ENCODE data around the gene PLA2G2C.
A peak's percentile ranks its signal among the peaks of the same experiment; 100 is the strongest.
"Not testable (repeated sequence)": the region's sequence is repeated elsewhere in the genome, so short reads cannot be mapped to it uniquely, and the experiment has no call there.

Gene PLA2G2C

DNA sequence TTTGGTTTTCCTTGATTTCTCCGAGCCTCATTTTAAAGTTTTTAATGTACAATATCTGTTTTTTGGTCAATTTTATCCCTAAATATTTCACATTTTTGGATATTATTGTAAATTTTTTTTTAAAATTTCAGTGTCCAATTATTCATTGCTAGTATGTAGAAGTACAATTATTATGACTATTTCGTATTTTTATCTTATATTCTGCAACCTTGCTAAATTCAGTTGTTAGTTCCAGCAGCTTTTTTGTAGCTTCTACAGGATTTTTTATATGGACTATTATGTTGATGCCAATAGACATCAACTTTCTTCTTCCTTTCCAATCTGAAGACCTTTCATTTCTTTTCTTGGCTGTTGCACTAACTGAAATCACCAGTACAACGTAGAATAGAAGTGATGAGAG, 51.3 kb downstream of the PLA2G2C start:
- DNase-seq (ENCODE audit: low read depth, low spot score): no peak

DNA sequence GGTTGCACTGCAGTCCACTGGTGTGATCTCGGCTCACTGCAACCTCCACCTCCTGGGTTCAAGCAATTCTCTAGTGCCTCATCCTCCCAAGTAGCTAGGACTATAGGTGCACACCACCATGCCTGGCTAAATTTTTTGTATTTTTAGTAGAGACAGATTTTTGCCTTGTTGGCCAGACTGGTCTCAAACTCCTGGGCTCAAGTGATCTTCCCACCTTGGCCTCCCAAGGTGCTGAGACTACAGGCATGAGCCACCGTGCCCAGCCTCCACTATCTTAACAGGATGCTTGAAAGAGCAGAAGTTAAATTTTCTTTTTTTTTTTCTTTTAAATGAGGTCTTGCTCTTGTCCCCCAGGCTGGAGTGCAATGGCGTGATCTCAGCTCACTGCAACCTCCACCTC, 55.8 kb downstream of the PLA2G2C start:
- not testable (repeated sequence) for DNase-seq (ENCODE audit: low read depth, low spot score)

DNA sequence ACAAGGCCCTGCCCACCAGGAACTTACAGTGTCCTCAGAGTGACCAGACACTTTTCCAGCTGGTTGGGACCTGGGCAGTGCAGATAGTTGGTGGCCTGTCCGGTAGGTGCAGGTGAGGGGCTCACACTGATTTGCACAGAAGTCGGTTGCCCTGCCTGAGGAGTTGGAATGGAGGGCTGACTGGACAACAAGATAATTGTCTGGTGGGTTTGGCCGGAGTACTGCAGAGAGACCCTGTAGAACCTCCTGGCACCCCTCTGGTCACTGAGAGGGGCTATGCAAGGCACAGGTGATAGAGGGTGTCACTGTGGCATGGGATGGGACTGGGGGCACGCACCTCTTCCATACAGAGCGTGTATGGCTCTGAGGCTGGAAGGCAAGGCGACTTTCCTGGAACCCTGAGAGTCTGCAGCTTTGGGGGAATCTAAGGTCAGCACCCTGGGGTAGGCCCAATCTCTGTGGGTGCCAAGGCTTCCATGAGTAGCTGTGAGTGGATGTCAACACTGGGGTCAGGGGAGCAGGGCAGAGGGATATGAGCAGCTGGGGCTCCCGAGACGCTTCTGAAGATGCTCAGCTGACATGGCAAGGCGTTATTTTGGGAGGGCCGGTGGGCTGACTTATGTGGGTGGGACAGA, 59.4 kb downstream of the PLA2G2C start:
- DNase-seq (ENCODE audit: low read depth, low spot score): no peak

DNA sequence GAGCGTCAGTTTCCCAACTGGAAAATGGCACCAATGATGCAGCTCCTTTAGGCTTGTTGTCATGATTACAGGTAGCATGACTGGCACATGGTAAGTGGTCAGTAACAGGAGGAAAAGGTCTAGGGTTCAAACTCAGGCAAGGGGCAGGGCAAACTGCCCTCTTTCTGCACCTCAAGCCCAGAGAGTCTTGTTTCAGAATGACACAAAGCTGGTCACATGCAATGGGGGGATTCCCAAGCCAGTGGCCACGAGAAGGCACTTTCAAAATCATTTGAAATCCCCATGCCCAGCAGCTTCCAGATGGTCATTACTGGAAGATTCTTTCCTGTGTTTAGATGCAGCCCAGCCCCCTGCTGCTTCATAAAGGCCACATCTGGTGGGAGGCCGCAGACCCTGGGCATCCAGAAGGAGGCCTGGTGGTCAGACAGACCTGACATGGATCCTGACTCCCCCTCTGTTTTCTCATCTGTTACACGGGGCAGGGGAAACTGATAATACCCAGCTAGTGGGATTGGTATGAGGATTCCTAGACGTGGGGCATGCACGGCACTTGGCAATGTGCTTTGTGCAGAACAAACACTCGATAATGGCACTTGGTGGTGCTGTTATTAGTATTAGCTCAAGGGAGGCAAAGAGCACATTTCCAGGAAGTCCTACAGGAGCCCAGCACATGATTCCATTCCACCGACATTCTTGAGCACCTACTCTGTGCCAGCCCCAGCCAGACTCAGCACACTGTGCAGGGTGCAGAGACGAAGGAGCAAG, 60.1 kb downstream of the PLA2G2C start:
- no peak for DNase-seq (ENCODE audit: low read depth, low spot score)

DNA sequence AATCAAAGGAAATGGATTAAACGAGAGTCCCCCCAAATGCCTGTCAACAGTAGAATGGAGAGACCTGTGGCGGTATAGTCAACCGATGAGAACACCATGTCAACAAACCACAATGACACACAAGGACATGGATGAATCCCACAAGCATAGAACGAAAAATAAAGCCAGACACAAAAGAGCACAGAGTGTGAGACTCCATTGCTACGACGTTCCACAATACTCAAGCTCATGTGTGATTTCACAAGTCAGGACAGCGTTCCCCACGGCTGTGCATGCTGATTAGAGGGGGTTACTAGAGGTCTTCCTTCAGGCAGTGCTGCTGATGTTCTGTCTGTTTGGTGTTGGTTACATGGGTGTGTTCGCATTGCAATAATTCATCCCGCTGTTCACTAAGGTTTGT, 61.2 kb downstream of the PLA2G2C start:
- no peak for DNase-seq (ENCODE audit: low read depth, low spot score)

DNA sequence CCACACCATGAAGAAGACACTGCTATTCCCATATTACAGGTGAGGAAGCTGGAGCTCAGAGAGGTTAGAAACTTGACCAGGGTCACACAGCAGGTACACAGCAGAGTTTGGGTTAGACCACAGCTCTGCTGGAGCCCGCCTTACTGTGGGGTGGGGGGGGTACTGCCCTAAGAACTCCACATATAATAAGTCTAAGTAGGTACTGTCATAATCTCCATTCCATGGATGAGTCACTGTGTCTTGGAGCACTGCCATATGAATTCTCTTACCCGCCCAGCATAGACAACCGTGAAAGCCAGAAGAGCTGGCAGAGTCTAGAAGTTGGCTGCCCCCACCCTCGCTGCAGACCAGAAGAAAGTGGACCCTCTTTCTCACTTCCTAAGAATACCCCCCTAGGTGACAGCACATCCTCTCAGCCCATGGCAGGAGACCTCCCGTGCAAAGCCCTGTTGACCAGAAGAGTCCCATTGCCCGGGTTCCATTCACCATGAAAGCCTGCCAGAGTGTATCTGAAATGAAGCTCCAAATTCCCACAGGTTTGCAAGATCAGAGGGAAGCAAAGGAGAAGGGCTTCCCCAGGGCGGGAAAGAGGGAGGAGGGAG, 61.8 kb downstream of the PLA2G2C start:
- DNase-seq (ENCODE audit: low read depth, low spot score): peak; percentile 83

DNA sequence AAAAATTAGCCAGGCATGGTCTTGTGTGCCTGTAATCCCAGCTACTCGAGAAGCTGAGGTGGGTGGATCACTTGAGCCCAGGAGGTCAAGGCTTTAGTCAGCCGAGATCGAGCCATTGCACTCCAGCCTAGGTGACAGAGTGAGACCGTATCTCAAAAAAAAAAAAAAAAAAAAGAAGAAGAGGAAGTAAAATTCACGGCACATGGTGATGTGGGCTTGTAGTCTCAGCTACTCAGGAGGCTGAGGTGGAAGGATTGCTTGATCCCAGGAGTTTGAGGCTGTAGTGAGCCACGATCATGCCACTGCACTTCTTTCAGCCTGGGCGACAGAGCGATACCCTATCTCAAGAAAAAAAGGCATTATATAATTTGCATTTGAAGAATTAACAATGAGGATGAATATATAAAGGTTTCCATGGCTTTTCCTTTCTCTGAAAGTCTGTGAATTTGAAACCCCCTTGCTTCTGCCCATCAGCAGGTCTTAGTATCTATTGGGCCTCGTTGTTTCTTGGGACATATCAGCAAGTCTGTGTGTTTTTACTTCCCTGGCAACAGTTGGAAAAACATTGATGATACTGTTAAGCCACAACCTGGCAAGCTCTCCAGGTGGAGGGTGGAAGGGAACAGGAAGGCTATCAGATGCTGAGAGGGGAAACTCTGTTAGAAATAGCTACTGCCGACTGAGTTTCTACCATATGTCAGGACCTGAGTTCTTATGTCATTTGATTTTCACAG, 62.4 kb downstream of the PLA2G2C start:
- DNase-seq (ENCODE audit: low read depth, low spot score): peak; percentile 33

DNA sequence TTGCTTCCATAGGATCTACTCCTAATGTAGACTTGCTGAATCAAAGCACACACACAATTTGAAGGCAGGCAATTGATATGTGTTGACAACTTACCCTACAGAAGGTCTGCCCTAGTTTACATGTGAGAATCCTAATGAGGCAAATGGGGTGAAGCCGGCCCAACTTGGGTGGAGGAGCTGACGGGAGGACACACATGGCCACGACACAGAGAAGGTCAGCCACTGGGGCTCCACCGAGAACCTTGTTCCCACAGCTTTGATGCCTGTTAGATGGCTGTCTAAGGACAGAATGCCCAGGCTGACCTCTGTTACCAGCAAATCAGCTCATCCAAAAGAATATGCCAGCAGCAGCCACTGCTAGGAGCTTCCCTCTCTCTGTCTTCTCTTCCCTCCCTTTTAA, 65.5 kb downstream of the PLA2G2C start:
- DNase-seq (ENCODE audit: low read depth, low spot score): no peak

DNA sequence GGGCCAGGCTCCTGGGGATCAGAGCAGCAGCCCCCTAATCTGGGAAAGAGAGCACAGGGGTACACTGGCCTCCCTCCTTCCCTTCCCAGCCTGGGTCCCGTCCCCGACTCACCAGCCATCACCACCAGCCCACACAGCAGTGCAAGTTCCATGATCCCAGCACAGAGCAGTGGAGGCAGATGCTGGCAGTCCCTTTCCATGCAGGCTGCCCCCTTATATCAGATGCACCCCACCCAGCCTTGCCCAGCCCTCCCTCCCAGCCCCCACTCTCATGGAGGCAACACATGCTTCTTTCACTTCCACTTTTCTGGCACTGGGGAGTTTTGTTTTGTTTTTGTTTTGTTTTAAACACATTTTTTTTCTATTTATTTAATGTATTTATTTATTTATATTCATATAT, 67.0 kb downstream of the PLA2G2C start, which contains the start of gene PLA2G2D:
PLA2G2D (minus strand) TSS at position 190 of the 400 bp plus-strand sequence; CDS start at position 152, 38 bp downstream.
- no peak for DNase-seq (ENCODE audit: low read depth, low spot score)

DNA sequence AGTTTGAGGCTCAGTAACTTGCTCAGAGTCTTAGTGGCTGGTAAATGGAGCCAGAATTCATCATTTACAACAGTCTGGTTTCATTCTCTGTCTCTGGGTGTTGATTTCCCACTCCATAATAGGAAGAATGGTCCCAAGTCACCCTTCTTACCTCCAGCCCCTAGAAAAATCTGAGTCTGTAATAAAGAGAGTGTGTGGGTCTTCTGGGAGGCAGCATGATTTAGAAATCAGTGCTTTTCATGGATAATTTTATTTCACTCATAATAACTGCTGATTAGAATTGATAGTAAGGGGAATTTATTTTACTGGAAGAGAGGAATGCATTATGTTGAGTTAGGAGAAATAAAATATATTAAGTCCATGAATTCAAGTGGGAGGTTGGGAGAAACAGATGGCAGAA, 69.1 kb downstream of the PLA2G2C start:
- no peak for DNase-seq (ENCODE audit: low read depth, low spot score)

DNA sequence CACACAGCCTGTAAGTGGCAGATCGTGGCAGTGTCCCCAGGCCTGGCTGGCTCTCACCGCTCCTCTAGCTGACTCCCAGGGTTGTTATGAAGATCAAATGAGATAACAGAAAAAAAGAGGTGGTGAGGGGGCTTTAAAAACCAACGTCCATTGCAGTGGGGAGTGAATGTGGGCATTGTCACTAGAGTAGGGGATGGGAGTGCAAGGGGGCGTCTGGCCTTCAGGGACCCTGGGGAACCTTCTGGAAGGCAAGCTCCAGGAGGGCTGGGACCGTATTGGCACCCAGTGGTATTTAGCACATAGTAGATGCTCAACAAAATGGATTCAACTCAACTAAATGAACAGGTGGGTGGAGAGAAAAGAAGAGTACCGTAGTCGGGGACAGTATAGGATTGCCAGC, 70.4 kb downstream of the PLA2G2C start:
- no peak for DNase-seq (ENCODE audit: low read depth, low spot score)

DNA sequence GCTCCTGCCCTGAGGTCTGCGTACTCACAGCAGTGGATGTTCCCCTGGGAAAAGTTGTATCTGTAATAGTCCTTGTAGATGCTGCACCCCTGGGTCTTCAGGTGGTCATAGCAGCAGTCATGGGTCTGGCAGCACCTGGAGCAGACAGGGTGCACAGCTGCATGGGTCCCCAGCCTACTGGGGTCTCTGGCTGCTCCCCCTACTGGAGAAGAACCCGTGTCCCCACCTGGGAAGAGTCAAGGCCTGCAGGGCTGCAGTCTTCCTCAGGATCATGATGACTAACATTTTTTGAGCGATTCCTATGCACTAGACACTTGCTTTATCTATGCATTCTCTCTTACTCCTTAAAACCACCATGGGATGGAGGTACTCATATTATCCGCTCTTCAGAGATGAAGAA, 70.8 kb downstream of the PLA2G2C start:
- DNase-seq (ENCODE audit: low read depth, low spot score): no peak

DNA sequence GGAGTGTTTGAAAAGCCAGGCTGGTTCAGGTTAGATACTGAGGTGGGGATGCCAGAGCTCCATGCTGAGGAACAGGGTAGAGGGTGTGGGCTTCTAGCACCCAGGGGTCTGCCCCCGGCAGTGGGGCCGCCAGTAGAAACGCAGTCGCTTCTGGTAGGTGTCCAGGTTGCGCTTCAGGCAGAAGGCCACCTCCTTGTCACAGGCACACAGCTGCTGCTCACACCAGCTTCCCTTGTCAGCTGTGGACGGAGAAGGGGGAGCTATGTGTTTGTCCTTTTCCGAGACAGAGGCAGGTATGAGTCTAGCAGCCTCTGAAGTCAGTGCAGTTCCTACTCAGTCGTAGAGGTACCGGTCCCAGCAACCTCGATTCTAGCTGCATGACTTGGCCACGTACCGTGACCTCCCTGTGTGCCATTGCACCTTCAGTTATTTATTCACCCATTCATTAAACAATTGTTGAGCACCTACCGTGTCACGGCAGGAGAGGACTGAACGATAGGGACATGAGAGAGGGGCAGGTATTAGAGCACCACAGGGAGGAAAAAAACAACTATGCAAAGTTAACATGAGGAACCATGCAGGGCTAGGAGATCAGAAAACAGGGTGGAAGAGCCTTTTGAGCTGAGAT, 72.2 kb downstream of the PLA2G2C start:
- no peak for DNase-seq (ENCODE audit: low read depth, low spot score)
